Stimulated activated CD4-positive, alpha-beta T cell treated with anti-CD3 and anti-CD28 coated beads, Interleukin-4, amount 100 ng/mL, for 4 hours (primary cell): Measurements from ENCODE around the gene MB21D2.

Experiments
- DNase-seq, 2 experiments: peaks; one replicate each; pipeline ENCODE4 v3.0.0-alpha.2; 2020

Gene MB21D2

DNA sequence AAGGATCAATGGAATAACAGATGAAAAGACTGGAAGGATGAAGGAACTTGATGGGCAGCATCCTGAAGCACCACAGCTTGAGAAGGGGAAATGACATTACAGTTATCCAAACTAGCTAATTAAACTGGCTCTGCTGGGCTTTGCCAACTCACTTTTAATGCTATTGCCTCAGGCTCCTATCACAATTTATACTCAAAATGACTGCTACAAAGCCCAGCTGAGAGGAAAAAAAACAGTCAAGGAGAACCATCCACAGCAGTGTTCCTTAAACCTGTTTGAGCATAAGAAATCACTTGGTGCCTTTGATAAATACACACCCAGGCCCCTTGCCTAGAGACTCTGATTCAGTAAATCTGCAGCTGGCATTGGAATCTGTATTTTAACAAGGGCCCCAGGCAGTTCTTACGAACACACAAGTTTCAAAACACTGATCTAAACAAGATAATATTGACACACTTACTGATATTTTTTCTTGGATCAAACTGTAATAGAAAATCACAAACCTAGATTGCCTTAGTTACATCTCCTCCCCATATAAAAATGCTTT is 85.8 kb downstream of the MB21D2 start:
- DNase-seq = no peak

DNA sequence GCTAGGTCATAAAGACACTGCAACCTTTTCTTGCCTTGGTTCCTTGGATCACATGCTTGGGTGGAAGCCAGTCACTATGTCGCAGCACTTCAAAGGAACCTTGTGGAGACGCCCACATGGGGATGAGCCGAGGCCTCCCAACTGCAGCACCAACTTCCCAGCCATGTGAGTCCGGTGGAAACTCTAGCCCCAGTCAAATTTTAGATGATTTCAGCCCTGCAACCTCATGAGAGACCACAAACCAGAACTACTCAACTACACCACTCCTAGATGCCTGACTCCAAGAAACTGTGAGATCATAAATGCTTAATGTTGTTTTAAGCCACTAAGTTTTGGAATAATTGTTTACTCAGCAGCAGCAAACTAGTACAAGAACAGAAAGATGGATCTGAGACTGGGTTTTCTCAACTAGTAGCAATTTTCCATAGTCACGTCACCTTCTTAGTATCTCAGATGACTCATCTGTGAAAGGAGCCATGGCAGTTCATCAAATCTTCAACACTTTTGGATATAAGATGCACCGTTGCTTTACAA is 86.5 kb downstream of the MB21D2 start:
- no peak for DNase-seq

DNA sequence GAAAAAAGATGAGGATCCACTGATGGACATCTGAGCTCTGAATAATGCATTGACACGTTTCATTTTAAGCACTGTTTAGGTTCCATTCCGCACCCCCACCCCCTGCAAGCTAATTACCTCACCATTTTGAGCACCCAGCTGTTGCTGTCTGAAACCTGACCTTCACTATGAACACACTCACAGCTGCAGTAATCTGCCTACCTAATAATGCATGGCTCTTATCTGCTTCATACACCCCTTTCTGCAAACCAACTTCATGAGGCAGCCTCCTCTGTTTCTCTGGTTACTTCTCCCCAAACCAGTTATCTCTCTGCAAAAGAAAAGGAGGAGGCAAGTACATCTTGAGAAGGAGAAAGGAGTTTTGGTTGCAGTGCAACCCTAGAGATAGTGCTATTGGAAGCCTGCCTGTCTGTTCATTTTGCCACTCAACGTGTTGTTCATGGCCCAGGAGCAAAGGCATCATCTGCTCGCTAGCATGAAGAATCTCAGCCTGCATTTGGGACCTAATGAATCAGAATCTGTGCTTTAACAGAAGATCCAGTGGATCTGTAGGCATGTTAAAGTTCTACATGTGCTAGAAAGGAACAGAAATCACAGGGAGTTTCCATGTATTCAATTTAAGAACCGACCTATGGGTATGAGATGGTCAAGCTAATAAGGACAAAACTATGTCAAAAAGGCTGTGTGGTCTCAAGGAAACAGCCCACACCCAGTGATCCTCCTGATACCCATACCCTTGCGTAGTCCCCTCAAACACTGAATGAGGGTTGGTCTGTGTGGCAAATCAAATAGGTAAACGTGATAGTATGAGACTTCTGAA is 87.2 kb downstream of the MB21D2 start:
- DNase-seq = no peak

DNA sequence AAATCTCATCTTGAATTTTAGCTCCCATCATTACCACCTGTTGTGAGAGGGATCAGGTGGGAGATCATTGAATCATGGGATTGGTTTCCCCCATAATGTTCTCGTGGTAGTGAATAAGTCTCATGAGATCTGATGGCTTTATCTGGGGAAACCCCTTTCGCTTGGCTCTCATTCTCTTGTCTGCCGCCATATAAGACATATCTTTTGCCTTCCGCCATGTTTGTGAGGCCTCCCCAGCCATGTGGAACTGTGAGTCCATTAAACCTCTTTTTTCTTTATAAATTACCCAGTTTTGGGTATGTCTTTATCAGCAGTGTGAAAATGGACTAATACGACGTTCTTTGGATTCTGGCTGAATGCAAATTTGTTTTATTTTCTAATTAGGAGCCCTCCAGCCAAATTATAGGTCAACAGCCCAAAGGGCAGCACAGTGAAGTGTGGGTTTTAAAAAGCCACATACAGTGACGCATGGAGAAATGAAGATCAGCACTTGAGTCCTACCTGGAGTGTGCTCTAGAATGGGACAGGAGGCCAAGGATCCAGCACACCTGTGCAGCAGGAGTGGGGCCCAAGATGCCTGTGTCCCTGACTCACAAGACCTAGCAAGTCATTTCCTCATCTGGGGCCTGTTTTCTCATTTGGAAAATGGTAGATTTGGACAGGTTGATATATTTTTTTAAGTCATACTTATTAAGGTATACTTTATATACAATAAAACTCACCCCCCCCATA is 89.6 kb downstream of the MB21D2 start:
- DNase-seq = no peak

DNA sequence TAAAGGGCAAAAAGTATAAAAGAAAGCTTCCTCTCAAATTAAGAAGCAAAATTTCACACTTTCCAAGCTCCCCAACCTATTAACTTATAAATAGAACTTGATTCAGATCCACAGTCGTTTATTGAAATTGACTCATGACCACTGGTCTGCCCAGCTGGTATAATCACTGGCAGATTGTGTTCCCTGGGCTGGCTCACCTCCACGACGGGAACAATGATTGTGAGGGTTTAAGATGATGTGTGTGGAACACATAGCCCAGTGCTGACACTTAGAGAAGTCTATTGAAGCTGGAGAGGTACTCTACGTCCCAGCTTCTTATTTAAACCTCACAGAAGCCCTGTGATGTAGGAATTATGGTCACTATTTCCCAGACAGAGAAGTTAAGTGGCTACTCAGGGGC is 90.4 kb downstream of the MB21D2 start:
- DNase-seq = no peak

DNA sequence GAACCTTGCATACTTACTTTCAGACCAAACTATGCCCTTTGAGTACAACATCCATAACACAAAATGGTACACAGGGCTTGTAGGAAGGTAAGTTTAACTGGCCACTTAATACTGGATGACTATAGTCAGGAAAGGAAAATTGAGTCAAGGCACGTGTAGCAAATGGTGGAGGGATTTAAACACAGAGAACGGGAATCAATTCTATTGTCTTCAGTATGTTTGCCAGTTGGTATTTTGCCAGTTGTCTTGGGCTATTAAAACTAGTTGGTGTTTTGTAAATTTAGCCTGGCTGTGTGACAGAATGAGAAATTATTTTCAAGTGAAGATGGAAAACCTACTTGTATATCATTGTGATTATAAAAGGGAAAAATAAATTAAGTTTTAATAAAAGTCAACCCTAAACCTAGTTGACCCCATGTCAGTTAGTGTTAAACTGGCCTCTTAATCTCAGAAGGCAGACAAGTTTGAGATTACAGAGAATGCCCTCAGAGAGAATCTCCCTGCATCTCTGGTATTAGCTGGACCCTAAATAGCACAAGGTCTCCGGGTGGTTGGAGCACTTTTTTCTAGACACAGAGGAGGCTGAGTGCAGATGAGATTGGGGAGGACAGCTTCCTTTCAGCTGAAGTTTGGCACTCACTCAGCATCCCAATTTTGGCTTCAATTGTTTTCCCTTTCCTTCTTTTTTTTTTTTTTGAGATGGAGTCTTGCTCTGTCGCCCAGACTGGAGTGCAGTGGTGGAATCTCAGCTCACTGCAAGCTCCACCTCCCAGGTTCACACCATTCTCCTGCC is 91.2 kb downstream of the MB21D2 start:
- DNase-seq = no peak

DNA sequence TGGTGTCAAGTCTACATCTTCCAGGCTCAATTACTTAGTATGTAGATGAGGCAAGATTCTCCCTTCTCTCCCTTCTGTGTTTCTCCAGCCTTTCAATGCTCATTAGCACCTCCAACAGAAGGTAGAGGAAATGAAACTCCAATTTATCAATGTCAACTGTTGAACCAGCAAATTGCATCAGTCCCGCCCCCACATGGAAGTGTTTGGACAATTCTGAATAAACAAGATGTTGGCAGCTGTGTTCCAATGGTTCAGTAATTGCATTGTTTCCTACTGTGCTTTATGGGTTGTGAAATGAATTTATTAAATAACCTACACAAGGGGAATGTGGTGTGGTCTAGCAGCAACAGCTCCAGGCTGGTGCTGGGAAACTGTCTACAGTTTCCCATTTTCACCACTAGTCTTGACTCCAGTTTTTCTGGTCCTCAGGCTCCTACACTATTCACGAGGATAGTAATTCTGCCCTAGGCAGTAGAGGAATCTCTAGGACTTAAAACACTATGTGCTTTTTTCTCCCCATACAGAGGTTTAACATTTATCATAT is 91.9 kb downstream of the MB21D2 start:
- no peak for DNase-seq

DNA sequence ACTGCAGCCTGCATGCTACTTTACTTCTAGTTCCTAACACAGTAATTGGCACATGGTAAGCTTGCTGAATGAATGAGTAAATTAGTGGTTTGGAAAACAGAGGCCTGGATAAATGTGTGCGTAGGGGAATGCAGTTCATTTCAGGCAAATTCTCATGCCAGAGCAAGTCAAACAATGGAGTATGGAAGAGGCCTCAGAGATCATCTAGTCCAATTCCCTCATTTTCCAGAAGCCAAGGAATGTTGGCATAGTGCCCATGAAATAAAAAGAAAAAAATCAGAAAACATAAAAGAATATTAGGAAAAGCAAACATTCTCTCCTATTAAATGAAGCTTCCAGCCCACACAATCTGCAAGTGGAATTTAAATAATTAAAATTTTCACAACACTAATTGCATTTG is 92.4 kb downstream of the MB21D2 start:
- DNase-seq = no peak

DNA sequence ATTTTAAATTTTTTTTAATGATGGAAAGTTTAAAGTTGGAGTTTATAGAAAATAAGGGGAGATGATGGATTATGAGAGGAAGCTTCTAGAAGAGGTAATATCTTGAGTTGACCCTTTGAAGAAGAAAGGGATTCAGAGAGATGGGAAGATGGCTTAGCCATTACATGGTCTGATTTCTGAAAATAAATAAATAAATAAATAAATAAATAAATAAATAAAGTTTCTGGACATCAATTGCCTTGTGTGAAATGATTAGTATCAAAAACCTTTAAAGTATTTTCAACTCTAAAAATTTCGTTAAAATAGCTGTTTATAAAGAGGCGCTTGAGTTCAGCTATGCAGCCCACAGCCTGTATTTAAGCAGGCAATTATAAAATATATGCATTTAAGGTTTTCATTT is 93.3 kb downstream of the MB21D2 start:
- DNase-seq = no peak

DNA sequence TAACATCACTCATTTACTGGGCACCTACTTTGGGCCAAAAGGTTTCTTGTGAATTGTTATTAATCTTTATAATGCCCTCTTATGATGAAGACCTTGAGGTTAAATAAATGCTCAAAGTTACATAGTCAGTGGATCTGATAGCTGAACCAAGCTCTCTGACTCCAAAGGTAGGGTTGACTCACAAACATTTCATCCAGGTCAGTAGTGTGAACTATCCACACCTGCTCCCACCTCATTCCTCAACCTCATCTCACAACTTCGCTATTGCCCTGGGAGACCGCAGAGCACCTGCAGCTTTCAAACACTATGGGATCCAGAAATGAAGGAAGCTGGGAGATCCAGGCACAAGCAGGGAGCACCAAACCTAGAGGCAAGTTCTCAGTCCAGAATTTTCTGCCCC is 96.5 kb downstream of the MB21D2 start:
- no peak for DNase-seq

DNA sequence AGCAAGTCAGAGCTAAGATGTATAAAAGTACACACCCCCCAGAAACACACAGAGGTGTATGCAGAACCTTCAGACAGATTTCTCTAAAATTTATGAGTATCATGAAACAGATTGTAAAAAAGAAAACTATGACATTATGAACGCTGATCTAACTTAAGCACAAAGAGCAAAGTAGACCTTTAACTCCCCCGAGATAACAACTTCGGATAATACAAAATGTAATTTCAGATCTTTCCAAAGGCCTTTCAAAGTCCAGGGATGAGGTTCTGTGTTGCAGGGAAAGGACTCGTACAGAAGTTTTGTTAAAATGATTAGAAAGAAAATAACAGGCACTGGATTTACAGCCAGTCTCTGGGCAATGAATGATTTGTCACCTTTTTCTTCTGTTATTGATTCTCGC is 97.5 kb downstream of the MB21D2 start:
- DNase-seq = no peak

DNA sequence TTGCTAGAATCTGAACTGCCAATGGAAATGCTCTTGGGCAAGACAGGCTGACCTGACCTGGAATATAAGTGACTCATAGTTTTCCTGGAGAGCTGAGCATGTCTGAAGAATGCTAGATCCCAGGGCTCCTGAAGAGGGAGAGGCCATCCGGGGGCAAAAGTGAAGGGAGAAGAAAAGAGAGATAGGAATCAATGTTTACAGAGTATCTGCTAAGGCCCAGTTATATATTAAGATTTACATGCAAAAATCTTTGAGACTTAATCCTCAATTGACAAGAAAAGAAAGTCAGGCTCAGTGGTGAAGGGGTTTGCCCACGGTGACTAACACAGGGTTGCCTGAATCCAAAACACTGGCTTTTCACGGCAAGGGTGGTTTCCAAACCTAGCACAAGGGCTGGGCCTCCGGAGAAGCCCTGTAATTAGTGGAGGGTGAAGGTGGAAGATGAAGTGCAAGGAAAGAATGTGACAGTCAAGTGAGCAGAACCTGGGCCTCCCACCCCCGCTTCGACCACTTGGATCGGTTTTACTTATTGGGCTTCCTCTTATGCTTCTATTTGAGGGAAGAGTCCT is 98.6 kb downstream of the MB21D2 start:
- DNase-seq = peak; percentile 12 to 33

DNA sequence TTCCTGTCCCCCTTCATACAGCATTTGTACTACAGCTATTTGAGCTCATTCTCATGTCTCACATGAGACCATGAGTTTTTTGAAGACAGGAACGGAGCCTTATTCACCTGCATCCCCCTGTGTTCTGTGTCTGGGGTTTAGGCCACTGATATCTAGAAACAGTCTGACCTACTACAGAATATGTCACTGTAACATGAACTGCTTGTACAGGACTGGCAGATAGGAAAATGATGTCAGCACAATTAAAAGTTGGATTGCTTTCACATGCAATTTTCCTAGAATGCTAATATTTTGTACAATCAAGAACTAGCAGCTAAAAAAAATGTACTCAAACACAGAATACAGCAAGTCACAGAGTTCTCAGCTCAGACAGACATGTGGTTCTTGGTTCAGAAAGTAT is 99.5 kb downstream of the MB21D2 start:
- DNase-seq = no peak

DNA sequence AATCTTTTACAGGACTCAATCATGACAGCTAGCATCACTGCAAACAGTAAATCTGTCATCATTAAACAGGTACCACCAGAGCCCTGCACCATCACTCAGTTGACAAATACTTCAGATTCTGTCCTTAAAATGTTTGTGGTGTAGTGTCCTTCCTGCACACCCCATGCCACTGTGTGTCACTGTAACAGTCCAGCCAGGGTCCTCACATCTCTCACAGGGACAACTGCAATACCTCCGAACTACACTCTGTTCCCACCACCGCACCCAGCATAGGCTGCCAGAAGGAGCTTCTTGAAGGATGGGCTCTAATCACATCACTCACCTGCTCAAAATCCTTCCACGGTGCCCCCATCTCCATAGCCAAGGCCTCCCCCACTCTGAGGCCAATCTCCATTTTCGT is 100.2 kb downstream of the MB21D2 start:
- no peak for DNase-seq

DNA sequence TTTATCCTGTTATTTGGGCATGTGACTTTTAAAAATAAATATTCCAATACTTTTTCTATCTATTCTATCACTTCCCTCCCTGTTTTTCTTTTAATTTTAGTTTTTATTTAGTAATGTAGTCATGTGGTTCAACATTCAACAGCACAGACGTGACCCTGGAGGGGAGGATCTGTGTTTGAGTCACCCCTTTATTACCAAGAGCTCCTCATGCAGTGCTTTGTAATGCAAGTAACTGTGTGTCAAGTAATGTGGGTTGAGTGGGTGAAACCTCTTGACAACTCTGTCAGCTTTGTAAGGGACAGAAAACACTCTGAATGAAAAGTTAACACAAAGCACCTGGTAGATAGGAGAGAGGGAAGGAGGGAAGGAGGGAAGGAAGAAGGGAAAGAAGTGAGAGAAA is 100.6 kb downstream of the MB21D2 start:
- no peak for DNase-seq

DNA sequence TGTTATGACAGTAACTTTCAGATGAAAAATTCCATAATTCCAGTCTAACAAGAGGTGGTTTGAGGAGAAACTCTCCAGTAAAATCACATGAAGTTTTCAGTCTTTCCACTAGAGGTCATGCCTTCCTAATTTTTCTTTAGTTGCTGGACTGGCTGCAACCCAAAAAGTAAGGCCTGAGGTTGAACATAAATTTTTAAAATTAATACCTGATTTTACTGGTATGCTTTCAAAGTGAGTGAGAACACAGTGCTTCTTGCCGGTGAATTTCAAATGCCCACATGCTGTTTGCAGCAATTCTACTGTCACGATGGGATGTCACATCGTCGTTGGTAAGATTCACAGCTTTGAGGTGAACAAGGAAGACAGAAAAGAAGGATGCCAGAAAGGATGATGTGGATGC is 101.3 kb downstream of the MB21D2 start:
- DNase-seq = no peak

DNA sequence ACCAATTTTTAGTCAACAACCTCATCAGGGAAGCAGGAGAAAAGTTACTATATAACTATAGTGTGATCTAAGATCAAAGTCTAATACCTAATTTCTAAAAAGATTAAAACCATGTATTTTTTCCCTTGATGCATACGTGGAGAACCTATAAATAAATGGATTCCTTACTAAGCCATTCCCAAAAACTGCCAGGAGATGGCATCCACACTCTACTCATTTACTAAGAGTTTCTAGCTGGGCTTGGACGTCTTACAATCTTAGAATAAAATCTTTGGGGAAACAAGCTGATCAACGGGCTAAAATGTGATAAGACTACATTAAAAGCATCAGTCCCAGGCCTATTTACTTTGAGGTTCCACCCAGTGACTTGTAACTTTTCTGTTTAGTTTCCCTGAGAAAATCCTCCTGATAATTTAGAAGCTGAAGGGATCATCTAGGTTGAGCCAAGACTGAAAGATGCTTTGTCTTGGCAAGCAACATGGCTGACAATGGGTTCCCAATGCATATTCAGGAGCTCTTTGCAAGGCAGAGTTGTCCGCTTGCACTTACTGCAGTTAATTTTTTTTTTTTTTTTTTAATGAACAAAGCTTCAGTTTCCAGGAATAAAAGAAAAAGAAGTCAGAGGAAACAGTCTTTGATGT is 104.8 kb downstream of the MB21D2 start:
- no peak for DNase-seq

DNA sequence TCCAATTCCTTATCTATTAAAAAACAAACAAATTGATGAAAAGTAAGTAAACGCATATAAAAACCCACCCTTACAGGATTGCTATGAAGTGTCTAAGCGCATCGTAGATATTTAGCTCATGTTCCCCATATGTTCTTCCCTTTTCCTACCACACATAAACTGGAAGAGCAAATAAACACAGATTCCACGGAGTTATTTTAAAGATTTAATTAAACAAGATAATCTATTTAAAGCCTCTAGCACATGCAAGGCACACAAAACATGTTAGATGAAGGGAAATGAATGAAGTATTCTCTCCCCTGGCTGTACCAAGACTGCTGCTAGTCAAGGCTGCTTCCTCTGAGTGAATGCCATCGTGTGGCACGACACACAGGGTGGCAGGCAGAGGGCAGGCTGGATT is 111.9 kb downstream of the MB21D2 start:
- no peak for DNase-seq

DNA sequence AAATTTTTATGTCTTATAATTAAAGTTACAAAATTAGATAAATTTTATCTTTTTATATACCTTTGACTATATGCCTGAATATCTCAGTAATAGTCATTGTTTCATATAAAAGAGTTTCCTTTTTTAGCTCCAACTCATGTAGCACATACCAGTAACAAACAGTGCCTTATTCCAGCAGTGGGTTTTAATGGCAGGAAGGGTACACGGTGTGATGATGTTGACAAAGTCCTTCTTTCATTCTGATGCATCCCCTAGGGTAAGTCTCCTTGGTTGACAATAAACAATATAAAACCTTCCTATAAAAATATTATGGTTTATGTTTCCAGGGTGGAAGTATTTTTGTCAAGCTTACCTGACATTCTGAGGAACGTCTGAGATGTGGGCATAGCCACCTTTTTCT is 113.2 kb downstream of the MB21D2 start:
- DNase-seq = no peak

DNA sequence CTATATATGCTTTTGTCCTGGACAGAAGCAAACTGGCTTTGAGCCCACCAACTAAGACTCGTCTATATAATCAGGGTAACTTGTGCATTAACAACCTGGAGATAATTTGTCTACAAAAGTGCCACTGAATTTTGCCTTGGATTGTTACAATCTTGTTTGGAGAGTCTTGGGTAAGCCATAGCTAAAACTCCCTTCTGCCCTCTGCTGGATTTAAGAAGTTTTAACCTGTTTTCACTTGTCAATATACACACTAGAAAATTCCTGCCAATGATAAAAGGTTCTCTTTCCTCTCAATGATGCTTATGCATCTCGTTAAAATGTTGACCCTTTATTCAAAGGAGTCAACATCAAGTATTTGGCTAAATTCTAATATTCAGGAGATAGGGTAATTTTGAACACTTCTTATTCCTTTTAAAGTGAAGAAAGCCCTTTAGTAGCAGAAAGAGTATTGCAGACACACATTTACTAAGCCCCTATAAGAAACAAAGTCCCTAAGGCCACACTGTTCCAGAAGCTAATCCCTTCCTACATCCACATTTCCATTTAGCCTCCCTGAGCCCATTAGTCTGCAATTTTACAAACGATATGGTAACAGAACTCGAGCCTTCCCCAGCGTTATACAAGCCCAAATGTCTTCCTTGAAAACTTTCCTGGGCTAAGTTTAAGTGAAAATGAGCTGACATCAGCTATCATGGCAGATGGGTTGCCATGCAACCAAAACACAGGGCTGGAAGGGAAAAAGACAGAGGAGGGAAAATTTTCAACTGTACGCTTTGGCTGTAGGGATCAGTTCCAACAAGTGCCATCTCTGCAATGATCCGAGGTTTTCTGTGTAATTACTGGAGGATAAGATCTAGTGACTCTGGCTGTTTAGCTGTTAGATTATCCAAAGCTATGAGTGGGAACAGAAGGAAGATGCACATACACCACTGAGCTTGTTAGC is 114.4 kb downstream of the MB21D2 start:
- no peak for DNase-seq

DNA sequence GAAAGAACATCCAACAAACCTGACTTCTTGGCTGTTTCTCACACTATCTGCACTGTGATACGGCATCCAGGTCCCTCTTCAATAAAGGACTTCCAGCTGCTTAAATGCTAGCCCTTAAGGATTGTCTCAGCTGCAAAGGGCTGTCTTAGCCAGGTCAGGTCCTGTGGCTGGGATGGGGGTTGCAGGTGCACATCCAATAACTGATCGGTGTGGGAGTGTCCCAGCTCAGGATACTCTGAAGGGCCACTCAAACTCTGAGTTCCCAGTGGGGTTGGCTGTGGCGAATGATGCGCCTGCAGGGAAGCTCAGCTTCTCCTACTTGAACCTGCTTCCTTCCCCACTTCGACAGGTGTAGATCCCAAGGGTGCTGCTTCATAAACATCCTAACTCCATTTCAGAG is 115.7 kb downstream of the MB21D2 start:
- DNase-seq = no peak
